Stimulated activated CD8-positive, alpha-beta memory T cell treated with anti-CD3 and anti-CD28 coated beads, Interleukin-7, amount 100 ng/mL, for 1 hour (primary cell): Measurements from ENCODE around the gene TRAF3IP3.

Source experiments
- DNase-seq, 2 donors: peaks; one replicate each; pipeline ENCODE4 v3.0.0-alpha.2; 2020; ENCODE audit warnings: low read depth in 2 of 2

Gene TRAF3IP3, protein sequence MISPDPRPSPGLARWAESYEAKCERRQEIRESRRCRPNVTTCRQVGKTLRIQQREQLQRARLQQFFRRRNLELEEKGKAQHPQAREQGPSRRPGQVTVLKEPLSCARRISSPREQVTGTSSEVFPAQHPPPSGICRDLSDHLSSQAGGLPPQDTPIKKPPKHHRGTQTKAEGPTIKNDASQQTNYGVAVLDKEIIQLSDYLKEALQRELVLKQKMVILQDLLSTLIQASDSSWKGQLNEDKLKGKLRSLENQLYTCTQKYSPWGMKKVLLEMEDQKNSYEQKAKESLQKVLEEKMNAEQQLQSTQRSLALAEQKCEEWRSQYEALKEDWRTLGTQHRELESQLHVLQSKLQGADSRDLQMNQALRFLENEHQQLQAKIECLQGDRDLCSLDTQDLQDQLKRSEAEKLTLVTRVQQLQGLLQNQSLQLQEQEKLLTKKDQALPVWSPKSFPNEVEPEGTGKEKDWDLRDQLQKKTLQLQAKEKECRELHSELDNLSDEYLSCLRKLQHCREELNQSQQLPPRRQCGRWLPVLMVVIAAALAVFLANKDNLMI

GRCh38 chr1:209755926-209756614 is at the start of gene TRAF3IP3:
TSS of gene TRAF3IP3 (plus strand) at chr1:209756053. CDS start at chr1:209760040, 3,987 bp downstream.
- DNase-seq = peak; percentile 34 to 48

GRCh38 chr1:209706622-209707021 is 49.2 kb upstream of the TRAF3IP3 start:
- no peak for DNase-seq

GRCh38 chr1:209707308-209707707 is 48.5 kb upstream of the TRAF3IP3 start:
- no peak for DNase-seq

DNA sequence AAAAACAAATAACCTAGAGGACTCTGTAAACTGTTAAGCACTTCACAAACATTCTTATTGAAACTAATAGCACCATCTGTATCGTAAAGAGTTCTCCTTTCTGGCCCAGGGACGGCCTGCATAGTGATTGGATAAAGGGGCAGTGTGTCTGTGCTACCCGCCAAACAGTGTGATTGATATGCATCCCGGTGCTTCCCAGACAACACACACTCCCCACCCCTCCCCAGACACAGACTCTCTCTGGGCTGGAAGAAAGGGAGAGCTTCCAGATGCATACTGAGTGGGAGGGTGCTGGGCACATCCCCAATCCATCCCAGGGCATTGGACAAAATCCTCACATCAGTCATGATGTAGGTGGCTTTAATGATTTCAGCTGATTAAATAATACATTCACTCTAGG is 47.6 kb upstream of the TRAF3IP3 start:
- DNase-seq = no peak

DNA sequence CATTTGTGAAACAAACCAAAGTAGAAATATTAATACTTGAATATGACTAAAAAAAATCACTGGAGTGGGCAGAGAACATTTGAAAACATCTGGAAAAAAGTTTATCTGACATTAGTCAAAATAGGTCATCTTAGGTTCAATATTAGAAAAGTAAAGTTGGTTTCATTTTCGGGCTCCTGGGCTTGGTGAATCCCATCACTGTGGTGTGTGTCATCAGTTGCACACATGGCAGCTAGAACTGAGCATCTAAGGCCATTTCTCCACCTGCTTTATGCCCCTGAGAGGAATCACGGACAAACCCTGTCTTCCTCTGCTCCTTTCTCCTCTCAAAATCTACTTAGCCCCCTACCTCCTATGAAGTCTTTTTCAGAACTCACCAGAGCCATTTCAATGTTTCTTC is 45.8 kb upstream of the TRAF3IP3 start:
- no peak for DNase-seq

- no peak for DNase-seq
These were observed 45.0 kb upstream of the TRAF3IP3 start for GRCh38 chr1:209710847-209711246.

- no peak for DNase-seq
These were observed 41.5 kb upstream of the TRAF3IP3 start for GRCh38 chr1:209714338-209714737.

DNA sequence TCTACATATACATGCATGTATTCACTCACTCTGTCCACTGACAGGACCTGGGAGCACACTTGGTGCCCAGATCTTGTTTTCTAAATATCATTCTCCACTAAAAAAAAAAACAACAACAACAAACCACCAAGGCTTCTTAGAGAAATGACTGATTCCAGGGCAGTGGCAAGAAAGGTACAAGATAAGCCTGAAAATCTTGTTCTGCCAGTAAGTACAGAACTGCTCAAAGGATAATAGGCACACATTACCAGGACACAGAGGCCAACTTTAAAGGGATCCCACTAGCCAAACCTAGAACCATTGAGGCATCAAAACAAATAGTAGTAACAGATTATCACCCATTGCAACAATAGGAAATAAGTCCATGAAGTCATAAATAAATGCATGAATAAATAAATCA is 40.5 kb upstream of the TRAF3IP3 start:
- DNase-seq = no peak

DNA sequence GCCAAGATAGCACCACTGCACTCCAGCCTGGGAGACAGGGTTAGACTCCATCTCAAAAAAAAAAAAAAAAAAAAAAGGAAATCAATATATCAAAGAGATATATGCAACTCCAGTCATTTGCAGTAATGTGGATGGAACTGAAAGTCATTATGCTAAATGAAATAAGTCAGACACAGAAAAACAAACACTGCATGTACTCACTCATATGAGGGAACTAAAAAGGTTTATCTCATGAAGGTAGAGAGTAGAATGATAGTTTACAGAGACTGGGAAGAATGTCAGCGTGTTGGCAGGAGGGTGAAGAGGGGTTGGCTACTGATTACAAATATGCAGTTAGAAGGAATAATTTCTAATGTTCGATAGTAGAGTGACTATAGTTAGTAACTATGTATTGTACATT is 38.0 kb upstream of the TRAF3IP3 start:
- DNase-seq = no peak

DNA sequence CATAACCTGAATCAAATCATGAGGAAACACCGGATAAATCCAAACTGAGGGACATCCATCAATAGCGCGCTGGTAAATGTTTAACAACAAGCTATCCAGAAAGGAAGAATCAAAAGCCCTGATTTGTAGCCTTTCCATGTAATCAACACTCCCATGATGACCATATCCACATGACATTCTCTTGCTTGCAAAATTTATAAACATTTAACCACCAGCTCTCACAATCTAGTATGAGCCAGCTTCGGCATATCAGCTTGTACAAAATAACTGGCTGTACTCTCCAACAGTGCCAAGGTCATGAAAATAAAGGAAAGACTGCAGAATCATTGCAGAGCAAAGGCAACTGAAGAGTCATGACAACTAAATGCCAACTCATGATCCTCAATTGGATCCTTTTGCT is 35.5 kb upstream of the TRAF3IP3 start:
- no peak for DNase-seq

- no peak for DNase-seq
These were observed 35.0 kb upstream of the TRAF3IP3 start for GRCh38 chr1:209720826-209721225.

GRCh38 chr1:209721323-209721722 is 34.5 kb upstream of the TRAF3IP3 start:
- no peak for DNase-seq

DNA sequence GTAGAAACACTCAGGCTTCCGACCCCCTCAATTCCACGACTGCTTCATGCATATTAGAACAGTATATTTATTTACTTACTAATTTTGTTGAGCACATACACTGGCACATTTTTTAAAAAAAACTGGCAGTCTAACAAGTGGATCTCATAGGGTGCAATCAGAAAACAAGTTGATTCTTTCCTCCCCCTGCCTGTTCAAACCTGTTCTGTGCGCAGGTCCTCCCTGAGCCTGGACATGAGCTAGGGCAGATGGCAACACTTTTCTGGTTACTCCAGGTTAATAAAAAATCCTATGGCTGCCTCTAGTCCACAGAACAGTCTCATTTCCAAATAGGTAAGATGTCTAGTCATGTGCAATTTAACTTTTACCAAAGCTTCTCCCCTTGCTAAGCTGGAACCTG is 32.6 kb upstream of the TRAF3IP3 start:
- DNase-seq = no peak

GRCh38 chr1:209723756-209724693 is 31.8 kb upstream of the TRAF3IP3 start:
- DNase-seq = no peak

GRCh38 chr1:209727286-209727685 is 28.6 kb upstream of the TRAF3IP3 start:
- no peak for DNase-seq

GRCh38 chr1:209727785-209728184 is 28.1 kb upstream of the TRAF3IP3 start:
- DNase-seq = no peak

DNA sequence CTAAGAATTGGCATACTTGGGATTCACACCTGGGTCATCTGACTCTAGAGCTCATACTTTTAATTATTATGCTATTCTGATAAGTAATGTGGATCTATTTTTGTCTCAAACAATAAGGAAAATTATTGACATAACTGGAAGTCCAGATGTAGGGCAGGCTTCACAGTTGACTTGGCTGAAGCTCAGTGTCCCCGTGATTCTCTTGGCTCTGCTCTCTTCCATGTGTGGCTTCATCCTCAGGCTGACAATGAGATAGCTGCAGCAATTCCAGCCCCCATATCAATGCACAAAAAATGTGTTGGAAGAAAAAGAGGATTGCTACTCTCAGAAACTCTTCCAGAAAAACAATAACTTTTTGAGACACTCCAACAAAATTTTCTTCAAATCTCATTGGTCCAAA is 27.4 kb upstream of the TRAF3IP3 start:
- DNase-seq = no peak

GRCh38 chr1:209729436-209729835 is 26.4 kb upstream of the TRAF3IP3 start:
- no peak for DNase-seq

GRCh38 chr1:209732725-209733124 is 23.1 kb upstream of the TRAF3IP3 start:
- no peak for DNase-seq

- no peak for DNase-seq
These were observed 22.3 kb upstream of the TRAF3IP3 start for GRCh38 chr1:209733409-209734192.

- no peak for DNase-seq
These were observed 19.2 kb upstream of the TRAF3IP3 start for GRCh38 chr1:209736490-209737117.
